T-helper 2 cell (primary cell): ENCODE data around the gene HIBCH.
"Not testable (repeated sequence)": the region's sequence is repeated elsewhere in the genome, so short reads cannot be mapped to it uniquely, and the experiment has no call there.

Source experiments
- DNase-seq, 5 experiments: peaks; one replicate each; pipeline versions ENCODE4 v3.0.0 to v3.0.0-alpha.2; 2012 to 2022

HIBCH gene

GRCh38 chr2:190223989-190224388, 95.6 kb downstream of the HIBCH start:
- not testable (repeated sequence) for DNase-seq

- DNase-seq = not testable (repeated sequence)
These were observed 96.9 kb downstream of the HIBCH start for GRCh38 chr2:190222745-190223144.

- DNase-seq = no peak
These were observed 98.2 kb downstream of the HIBCH start for GRCh38 chr2:190221429-190221828.

GRCh38 chr2:190219186-190219585, 100.4 kb downstream of the HIBCH start:
- no peak for DNase-seq

- no peak for DNase-seq
These were observed 102.0 kb downstream of the HIBCH start for GRCh38 chr2:190217616-190218015.

GRCh38 chr2:190216829-190217228, 102.8 kb downstream of the HIBCH start:
- peak in 1 of 5 experiments; percentile 2 for DNase-seq

GRCh38 chr2:190215620-190216019, 104.0 kb downstream of the HIBCH start:
- no peak for DNase-seq

- peak in 1 of 5 experiments; percentile 4 for DNase-seq
These were observed 105.0 kb downstream of the HIBCH start for GRCh38 chr2:190214426-190215194.

GRCh38 chr2:190213441-190214335, 105.9 kb downstream of the HIBCH start:
- DNase-seq = no peak

GRCh38 chr2:190210471-190210870, 109.2 kb downstream of the HIBCH start:
- DNase-seq = no peak

- no peak for DNase-seq
These were observed 110.1 kb downstream of the HIBCH start for GRCh38 chr2:190209559-190209958.

- no peak for DNase-seq
These were observed 111.7 kb downstream of the HIBCH start for GRCh38 chr2:190207930-190208329.

GRCh38 chr2:190205657-190206056, 114.0 kb downstream of the HIBCH start:
- no peak for DNase-seq

- no peak for DNase-seq
These were observed 117.0 kb downstream of the HIBCH start for GRCh38 chr2:190202604-190203003.

- no peak for DNase-seq
These were observed 117.6 kb downstream of the HIBCH start for GRCh38 chr2:190202018-190202417.

- DNase-seq = no peak
These were observed 119.0 kb downstream of the HIBCH start for GRCh38 chr2:190200603-190201002.

- no peak for DNase-seq
These were observed 120.1 kb downstream of the HIBCH start for GRCh38 chr2:190199530-190199929.

GRCh38 chr2:190199109-190199508, 120.5 kb downstream of the HIBCH start:
- no peak for DNase-seq

GRCh38 chr2:190197143-190197720, 122.4 kb downstream of the HIBCH start:
- DNase-seq = no peak

- no peak for DNase-seq
These were observed 129.0 kb downstream of the HIBCH start for GRCh38 chr2:190190507-190191162.

- DNase-seq = no peak
These were observed 131.3 kb downstream of the HIBCH start for GRCh38 chr2:190188289-190188688.

GRCh38 chr2:190186238-190186637, 133.4 kb downstream of the HIBCH start:
- DNase-seq = no peak

GRCh38 chr2:190185380-190185779, 134.2 kb downstream of the HIBCH start:
- DNase-seq = no peak
